WI38 (cell line): ENCODE data around the gene HSPB7.
A peak's percentile ranks its signal among the peaks of the same experiment; 100 is the strongest.

ENCODE experiments used
- H3K4me3 ChIP-seq: 2 replicates; pipeline ENCODE4 v1.5.1; 2011; ENCODE audit warnings: low read depth, mild to moderate bottlenecking, control low read depth, low read length
- CTCF ChIP-seq: IDR thresholded peaks from 2 replicates; pipeline ENCODE4 v1.5.1; 2012; ENCODE audit warnings: low read depth, mild to moderate bottlenecking, control low read depth, low read length

HSPB7 gene

DNA sequence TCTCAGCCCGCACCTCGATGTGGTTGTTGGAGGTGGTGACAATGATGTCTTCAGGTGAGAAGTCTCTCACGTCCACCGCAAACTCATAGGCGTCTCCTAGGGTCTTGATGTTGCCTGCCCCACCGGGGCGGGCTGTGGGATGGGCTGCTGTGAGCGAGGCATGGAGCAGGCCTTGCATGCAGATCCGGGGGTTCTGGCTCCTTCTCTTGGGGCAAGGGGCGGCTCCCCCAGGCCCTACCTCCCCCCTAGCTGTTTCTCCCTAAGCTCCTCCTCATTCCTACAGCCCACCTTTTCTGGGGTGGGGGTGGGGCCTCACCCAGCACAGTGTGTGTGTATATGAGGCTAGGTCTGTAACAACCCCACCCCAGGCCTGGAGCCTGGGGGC is 775 bp downstream of the HSPB7 start:
- TF ChIP-seq CTCF: no peak
- H3K4me3 ChIP-seq: no peak overlapping the region

GRCh38 chr1:16015960-16016901 is 1.6 kb downstream of the HSPB7 start:
- TF ChIP-seq CTCF: no peak
- no peak overlapping the region for H3K4me3 ChIP-seq

DNA sequence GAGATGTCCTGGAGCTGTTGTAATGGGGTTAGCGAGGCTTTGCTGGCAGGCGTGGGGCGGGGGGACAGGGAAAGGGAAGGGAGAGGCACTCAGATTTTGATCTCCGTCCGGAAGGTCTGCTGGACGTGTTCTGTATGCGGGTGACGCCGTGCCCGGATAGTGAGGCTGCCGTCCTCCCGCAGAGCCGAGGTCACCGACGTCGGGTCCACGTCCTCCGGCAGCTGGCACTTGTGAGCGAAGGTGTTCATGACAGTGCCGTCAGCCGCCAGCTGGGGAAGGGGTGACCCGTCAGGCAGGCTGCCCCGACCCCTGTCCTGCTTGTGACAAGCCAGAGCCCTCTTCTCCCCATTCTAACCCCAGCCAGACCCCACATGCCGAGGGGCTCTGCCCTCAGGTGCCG is 2.4 kb downstream of the HSPB7 start:
- no peak for TF ChIP-seq CTCF
- no peak overlapping the region for H3K4me3 ChIP-seq

DNA sequence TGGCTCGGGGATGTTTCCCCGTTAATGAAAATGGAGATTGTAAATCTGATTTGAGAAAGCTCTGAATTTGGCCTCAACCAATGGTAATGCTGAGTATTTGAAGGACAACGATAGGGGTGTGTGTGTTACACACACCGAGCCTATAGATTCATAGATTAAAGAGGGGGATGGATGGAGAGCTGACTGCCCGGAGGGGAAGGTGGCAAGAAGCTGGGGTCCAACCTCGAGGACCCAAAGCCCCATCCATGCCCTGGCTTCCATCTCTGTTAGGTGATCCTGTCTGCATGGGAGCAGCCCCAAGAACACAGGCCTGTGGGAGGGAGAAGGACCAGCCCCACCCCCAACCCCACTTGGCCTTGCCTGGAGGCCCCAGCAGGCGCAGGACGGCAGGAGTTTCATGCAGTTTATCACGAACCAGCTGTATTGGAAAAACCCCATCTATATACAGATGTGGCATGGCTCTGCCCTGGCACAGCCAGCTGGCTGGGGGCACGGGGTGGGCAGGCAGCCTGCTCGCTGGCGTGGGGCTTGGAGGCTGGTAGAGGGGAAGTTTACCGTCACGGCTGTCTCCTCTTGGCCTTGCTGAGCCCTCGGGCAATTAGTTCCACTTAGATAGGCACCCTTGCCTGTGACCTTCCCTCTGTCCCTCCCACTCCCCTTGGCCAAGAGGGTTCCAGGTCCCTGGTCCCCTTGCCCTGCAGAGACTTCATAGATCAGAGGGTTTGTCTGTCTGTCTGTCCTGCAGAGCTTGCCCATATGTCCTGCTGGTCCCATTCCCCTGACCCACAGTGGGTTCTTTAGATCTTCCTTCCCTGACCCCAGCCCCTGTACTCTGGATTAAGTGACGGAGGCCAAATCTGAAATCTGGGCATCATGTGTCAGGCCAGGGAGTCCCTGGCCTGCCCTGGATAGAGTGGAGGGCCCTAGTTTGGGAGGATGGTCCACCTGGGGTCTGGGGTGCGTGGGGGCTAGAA is 3.0 kb downstream of the HSPB7 start:
- no peak for TF ChIP-seq CTCF
- no peak overlapping the region for H3K4me3 ChIP-seq

- no peak overlapping the region for H3K4me3 ChIP-seq
- TF ChIP-seq CTCF: no peak
Observed at GRCh38 chr1:16013908-16014258, 4.0 kb downstream of the HSPB7 start.

DNA sequence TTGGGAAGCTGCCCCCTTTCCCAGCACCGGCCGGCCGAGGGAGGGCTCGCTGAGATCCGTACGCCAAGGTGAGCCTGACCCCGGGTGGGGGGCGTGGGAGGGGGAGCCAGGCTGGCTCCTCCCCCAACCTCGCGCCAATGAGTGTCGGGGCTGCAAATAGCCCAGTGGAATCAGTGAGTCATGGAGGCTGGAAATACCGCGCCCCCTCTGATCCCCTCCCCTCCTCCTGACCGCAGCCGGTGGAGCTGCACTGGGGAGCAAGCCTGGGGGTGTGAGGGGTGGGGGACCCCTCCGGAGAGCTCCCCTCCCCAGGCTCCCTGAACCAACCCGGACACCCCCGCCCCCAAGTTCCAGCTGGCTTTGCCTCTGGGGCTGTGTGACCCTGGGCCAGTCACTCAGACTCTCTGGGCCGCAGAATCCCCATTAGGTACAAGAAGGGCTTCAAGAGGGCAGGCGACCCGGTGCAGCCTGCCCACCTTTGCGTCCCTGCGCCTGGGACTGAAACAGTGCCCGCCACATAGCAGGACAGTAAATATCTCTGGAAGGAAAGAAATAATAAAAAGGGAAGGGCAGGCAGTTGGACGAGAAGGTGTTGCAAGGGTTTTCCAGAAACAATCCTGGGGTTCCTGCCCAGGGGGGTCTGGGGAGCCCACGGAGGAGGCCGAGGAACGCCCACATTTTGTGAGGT is 4.5 kb downstream of the HSPB7 start:
- peak overlapping the region; percentile 41 for H3K4me3 ChIP-seq

More for the DNA sequence above, 4.5 kb downstream of the HSPB7 start:
- no peak for TF ChIP-seq CTCF
